A549 (cell line): ENCODE measurements around the gene STX18. TPM values are rescaled to one million over a fixed set of nuclear protein-coding genes. Genes with fewer than 3 reads are reported as not detected.

Experiments used
- ATAC-seq, 2 experiments: fragments of 200-7000 bp in 1 of 2; fragments of >200 bp in 1 of 2; cut with Nextera tagmentation in 1 of 2; cut with Tn5 transposase in 1 of 2; 3 replicates each; pipeline versions ENCODE4 v1.8.0 to v1.9.1; 2018 to 2020; ENCODE audit warnings: mild to moderate bottlenecking in 1 of 2, moderate library complexity in 1 of 2
- CTCF ChIA-PET: fragments of 300-600 bp; sonication (Branson Sonifier 250); formaldehyde crosslinking; extraction: SDS; loops from one replicate; lab custom pipeline; 2021; ENCODE audit warnings: antibody characterized with exemption, inconsistent platforms; lab: Yijun Ruan, JAX
- POLR2A ChIA-PET: fragments of 350-600 bp; formaldehyde crosslinking; extraction: SDS; loops from one replicate; lab custom pipeline; 2021; ENCODE audit warnings: antibody characterized with exemption, inconsistent platforms; lab: Yijun Ruan, JAX
- DNase-seq, 2 experiments: peaks; one replicate each; pipeline versions ENCODE4 v3.0.0 to v3.0.0-alpha.2; 2011 to 2016; ENCODE audit warnings: low read depth in 1 of 2, low spot score in 1 of 2
- FAIRE-seq: peaks from 2 replicates; lab custom pipeline; 2011; peaks lifted over from hg19 to GRCh38; lab: Jason Lieb, UNC
- H3K27ac ChIP-seq, 2 experiments: fragments of >200 bp; sonication (Bioruptor Twin); formaldehyde crosslinking; 3 replicates each; pipeline ENCODE4 v1.5.1; 2016 to 2017
- H3K4me1 ChIP-seq: fragments of >200 bp; sonication (Bioruptor Twin); formaldehyde crosslinking; 3 replicates; pipeline ENCODE4 v1.6.1; 2016
- H3K4me2 ChIP-seq: fragments of >200 bp; sonication (Bioruptor Twin); formaldehyde crosslinking; 3 replicates; pipeline ENCODE4 v1.6.1; 2016
- H3K4me3 ChIP-seq: fragments of >200 bp; sonication (Bioruptor Twin); formaldehyde crosslinking; 3 replicates; pipeline ENCODE4 v1.5.1; 2016
- H3K9me3 ChIP-seq: fragments of >200 bp; sonication (Bioruptor Twin); formaldehyde crosslinking; 3 replicates; pipeline ENCODE4 v1.6.1; 2016
- BHLHE40 ChIP-seq: IDR thresholded peaks from 2 replicates; pipeline ENCODE4 v1.6.1; 2012; ENCODE audit warnings: low read depth, low read length, inconsistent platforms
- CHD2 ChIP-seq: fragments of 150-350 bp; IDR thresholded peaks from 2 replicates; pipeline ENCODE4 v1.6.1; 2014; ENCODE audit warnings: low read length; ENCODE audit not compliant: partially characterized antibody
- CHD4 ChIP-seq: fragments of 200-600 bp; sonication (generic); IDR thresholded peaks from 2 replicates; pipeline ENCODE4 v1.6.1; 2016; ENCODE audit warnings: antibody characterized with exemption, mild to moderate bottlenecking, borderline replicate concordance
- EHF ChIP-seq: fragments of 250-450 bp; sonication (Bioruptor Pico); IDR thresholded peaks from 2 replicates; pipeline ENCODE4 v1.5.0; 2020; ENCODE audit warnings: mild to moderate bottlenecking
- EHMT2 ChIP-seq: fragments of 200-600 bp; sonication (generic); IDR thresholded peaks from 2 replicates; pipeline ENCODE4 v1.6.1; 2016; ENCODE audit warnings: antibody characterized with exemption, low read depth, mild to moderate bottlenecking, moderate library complexity
- ESRRA ChIP-seq: fragments of 150-350 bp; IDR thresholded peaks from 2 replicates; pipeline ENCODE4 v1.6.1; 2014; ENCODE audit warnings: mild to moderate bottlenecking, low read length, borderline replicate concordance
- FOSB ChIP-seq: fragments of 250-450 bp; sonication (Bioruptor Pico); IDR thresholded peaks from 2 replicates; pipeline ENCODE4 v1.5.0; 2020; ENCODE audit warnings: mild to moderate bottlenecking, moderate library complexity
- FOXS1 ChIP-seq: fragments of 250-450 bp; sonication (Bioruptor Pico); IDR thresholded peaks from 2 replicates; pipeline ENCODE4 v1.5.0; 2020; ENCODE audit warnings: mild to moderate bottlenecking, moderate library complexity
- HDAC2 ChIP-seq: fragments of 200-600 bp; sonication (generic); IDR thresholded peaks from 2 replicates; pipeline ENCODE4 v1.6.1; 2016
- HEYL ChIP-seq: fragments of 250-450 bp; sonication (Bioruptor Pico); IDR thresholded peaks from 2 replicates; pipeline ENCODE4 v1.8.0; 2021; ENCODE audit warnings: mild to moderate bottlenecking, moderate library complexity
- HMGXB4 ChIP-seq: fragments of 250-450 bp; sonication (Bioruptor Pico); IDR thresholded peaks from 2 replicates; pipeline ENCODE4 v1.5.0; 2021; ENCODE audit warnings: mild to moderate bottlenecking, moderate library complexity, borderline replicate concordance
- HOXA7 ChIP-seq: fragments of 250-450 bp; sonication (Bioruptor Pico); IDR thresholded peaks from 2 replicates; pipeline ENCODE4 v1.5.0; 2020; ENCODE audit warnings: mild to moderate bottlenecking, moderate library complexity
- HOXB5 ChIP-seq: fragments of 250-450 bp; sonication (Bioruptor Pico); IDR thresholded peaks from 2 replicates; pipeline ENCODE4 v1.5.0; 2020; ENCODE audit warnings: mild to moderate bottlenecking, moderate library complexity
- JUN ChIP-seq, 2 experiments: fragments of >200 bp; sonication (Bioruptor Twin); formaldehyde crosslinking; IDR thresholded peaks; 2 replicates in 1 of 2; 3 replicates in 1 of 2; pipeline ENCODE4 v1.6.1; 2016 to 2017
- KDM1A ChIP-seq: fragments of 200-600 bp; sonication (generic); IDR thresholded peaks from 2 replicates; pipeline ENCODE4 v1.6.1; 2016; ENCODE audit warnings: low read depth, mild to moderate bottlenecking
- KDM5A ChIP-seq: fragments of 200-600 bp; sonication (generic); IDR thresholded peaks from 2 replicates; pipeline ENCODE4 v1.6.1; 2016; ENCODE audit warnings: antibody characterized with exemption, mild to moderate bottlenecking
- NFE2L2 ChIP-seq: fragments of 150-350 bp; conservative IDR thresholded peaks from 2 replicates; pipeline ENCODE4 v1.6.1; 2014; ENCODE audit warnings: low read length
- NPAS2 ChIP-seq: fragments of 250-450 bp; sonication (Bioruptor Pico); IDR thresholded peaks from 2 replicates; pipeline ENCODE4 v1.8.0; 2022; ENCODE audit warnings: mild to moderate bottlenecking, moderate library complexity, borderline replicate concordance
- NR3C1 ChIP-seq: fragments of >200 bp; sonication (Bioruptor Twin); formaldehyde crosslinking; IDR thresholded peaks from 3 replicates; pipeline ENCODE4 v1.6.1; 2017
- PBX3 ChIP-seq: IDR thresholded peaks from 2 replicates; pipeline ENCODE4 v1.6.1; 2012
- RFX5 ChIP-seq: fragments of 450-650 bp; IDR thresholded peaks from 2 replicates; pipeline ENCODE4 v1.7.1; 2014; ENCODE audit warnings: antibody characterized with exemption, mild to moderate bottlenecking, moderate library complexity
- RNF2 ChIP-seq: fragments of 200-600 bp; sonication (generic); IDR thresholded peaks from 2 replicates; pipeline ENCODE4 v1.6.1; 2016; ENCODE audit warnings: low read depth, mild to moderate bottlenecking, antibody characterized with exemption, moderate library complexity, borderline replicate concordance
- SMC3 ChIP-seq: fragments of >200 bp; sonication (Bioruptor Twin); formaldehyde crosslinking; IDR thresholded peaks from 3 replicates; pipeline ENCODE4 v1.6.1; 2018; ENCODE audit warnings: inconsistent platforms
- ZC3H11A ChIP-seq: fragments of 450-650 bp; IDR thresholded peaks from 2 replicates; pipeline ENCODE4 v1.6.1; 2014; ENCODE audit warnings: antibody characterized with exemption, mild to moderate bottlenecking
- ZFP36 ChIP-seq: fragments of 450-650 bp; IDR thresholded peaks from 2 replicates; pipeline ENCODE4 v1.6.1; 2014; ENCODE audit warnings: borderline replicate concordance; ENCODE audit not compliant: partially characterized antibody
- WGBS: methylation state at CpG from one replicate; pipeline ENCODE4 v1.1.6; 2017; ENCODE audit errors: missing lambda C conversion rate; 5-methylcytosine and 5-hydroxymethylcytosine counted together
- polyA plus RNA-seq, 4 experiments: library from polyadenylated mRNA; depleted of rRNA in 3 of 4; stranded (reverse); fragments of >200 nt; fragmentation: RNase III in 1 of 4; extraction: RNeasy Plus Mini Kit Qiagen cat#74134 plus additional on column Dnase treatment in 1 of 4; gene quantifications; 2 replicates in 3 of 4; 3 replicates in 1 of 4; pipeline ENCODE4 v1.2.3, GENCODE V29; 2011 to 2017
- TF ChIP-seq, protein P1 (sequence below): fragments of 250-450 bp; sonication (Bioruptor Pico); IDR thresholded peaks from 2 replicates; pipeline ENCODE4 v1.5.0; 2020; ENCODE audit warnings: low read depth, mild to moderate bottlenecking, moderate library complexity

Gene STX18
- polyA plus RNA-seq, 2 of the 4 experiments (the other 2 are of a cell fraction) = 13.4 to 19.6 TPM

DNA sequence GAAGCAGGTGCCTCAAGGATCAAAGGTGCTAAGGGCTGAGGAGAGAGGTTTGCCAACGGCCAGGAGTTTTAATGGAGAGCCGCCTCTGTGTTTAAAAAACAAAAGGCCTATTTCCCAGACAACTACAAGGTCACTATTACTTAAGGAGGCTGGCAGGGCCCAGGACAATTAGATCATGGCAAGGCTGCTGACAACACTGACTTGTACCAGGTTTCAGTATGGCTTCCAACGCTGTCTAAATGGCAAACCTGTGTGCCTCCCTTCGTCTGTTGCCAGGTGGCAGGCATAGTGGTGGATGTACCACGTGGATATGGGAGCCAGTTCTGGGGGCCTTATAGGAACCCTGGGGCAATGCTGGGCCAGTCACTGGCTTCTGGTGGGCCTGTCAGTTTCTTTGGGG lies 114.0 kb downstream of the STX18 start (continued):
- no peak for TF ChIP-seq RNF2

GRCh38 chr4:4427121-4427870 lies 114.6 kb downstream of the STX18 start:
- H3K27ac ChIP-seq = no peak overlapping the region
- FAIRE-seq = no peak
- no peaks in the 10 kb centered on the region for H3K4me1 ChIP-seq
- DNase-seq = no peak
- ATAC-seq = no peak
- 92% methylated on average over 8 of the region's 12 CpGs for WGBS
- no peak overlapping the region for H3K4me2 ChIP-seq
- no peak for TF ChIP-seq ESRRA
- no peak for TF ChIP-seq BHLHE40
- no peak for TF ChIP-seq HMGXB4 (CRISPR knock-in tag)
- no peak for TF ChIP-seq FOSB (CRISPR knock-in tag)
- TF ChIP-seq HDAC2 = no peak
- no peak for TF ChIP-seq EHMT2
- no peak for TF ChIP-seq JUN (IDR thresholded peaks at IDR 0.05)
- TF ChIP-seq HOXA7 (CRISPR knock-in tag) = no peak
- TF ChIP-seq NPAS2 (CRISPR knock-in tag) = no peak
- no peak for TF ChIP-seq EHF (CRISPR knock-in tag)
- no peak for TF ChIP-seq ZC3H11A
- TF ChIP-seq NR3C1 = no peak
- no peak for TF ChIP-seq CHD4
- no peak for TF ChIP-seq HOXB5 (CRISPR knock-in tag)
- no peak for TF ChIP-seq CHD2
- TF ChIP-seq ZFP36 = no peak
- TF ChIP-seq FOXS1 (CRISPR knock-in tag) = no peak
- TF ChIP-seq NFE2L2 = no peak
- TF ChIP-seq, protein P1, sequence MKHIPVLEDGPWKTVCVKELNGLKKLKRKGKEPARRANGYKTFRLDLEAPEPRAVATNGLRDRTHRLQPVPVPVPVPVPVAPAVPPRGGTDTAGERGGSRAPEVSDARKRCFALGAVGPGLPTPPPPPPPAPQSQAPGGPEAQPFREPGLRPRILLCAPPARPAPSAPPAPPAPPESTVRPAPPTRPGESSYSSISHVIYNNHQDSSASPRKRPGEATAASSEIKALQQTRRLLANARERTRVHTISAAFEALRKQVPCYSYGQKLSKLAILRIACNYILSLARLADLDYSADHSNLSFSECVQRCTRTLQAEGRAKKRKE = no peak
- no peak for TF ChIP-seq KDM5A
- TF ChIP-seq, all 56 proteins: peak for 0
- no peaks in the 10 kb centered on the region for H3K9me3 ChIP-seq
- POLR2A ChIA-PET = no interaction called here
- no peak overlapping the region for H3K4me3 ChIP-seq
- CTCF ChIA-PET = no interaction called here

DNA sequence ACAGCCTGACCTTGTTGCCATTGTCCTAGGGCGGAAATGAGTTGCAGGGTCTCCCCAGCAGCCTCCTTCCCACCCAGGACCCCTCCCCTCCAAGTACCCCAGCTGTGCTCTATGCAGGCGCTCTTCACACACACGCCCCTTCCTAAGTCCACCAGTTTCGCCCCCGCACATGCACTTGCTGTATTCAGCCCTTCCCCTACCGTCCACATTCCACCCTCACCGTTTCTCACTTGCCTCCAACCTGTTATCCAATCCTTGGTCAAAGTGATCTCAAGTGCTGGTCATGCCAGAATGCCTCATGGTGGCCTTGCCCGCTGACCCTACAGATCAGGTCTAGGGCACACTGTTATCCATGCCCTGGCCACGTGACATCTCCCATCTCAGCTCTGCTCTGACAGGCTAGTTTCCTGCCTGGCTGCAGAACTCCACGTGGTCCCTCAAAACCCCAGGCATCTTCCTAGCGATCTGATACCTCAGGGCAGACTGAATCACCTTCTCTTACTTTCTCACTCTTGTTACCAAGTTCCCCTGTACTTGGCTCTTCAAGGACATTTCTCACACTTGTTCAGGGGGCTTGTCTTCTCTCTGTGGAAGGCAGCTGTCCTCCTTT lies 115.2 kb downstream of the STX18 start:
- no peak for TF ChIP-seq JUN (IDR thresholded peaks at IDR 0.05)
- TF ChIP-seq PBX3 = no peak
- TF ChIP-seq KDM1A = no peak
- no peak for TF ChIP-seq ZFP36
- TF ChIP-seq RFX5 = no peak
- no peak for TF ChIP-seq SMC3
- TF ChIP-seq HEYL (CRISPR knock-in tag) = no peak
- no peak for TF ChIP-seq NR3C1
- DNase-seq (no peak), ATAC-seq (no peak), FAIRE-seq (no peak)
- H3K9me3 ChIP-seq = no peaks in the 10 kb centered on the region
- CTCF ChIA-PET = no interaction called here
- POLR2A ChIA-PET = no interaction called here
- 93% methylated on average over 11 of the region's 11 CpGs for WGBS
- no peak overlapping the region for H3K4me3 ChIP-seq
- H3K27ac ChIP-seq = no peak overlapping the region
- H3K4me1 ChIP-seq = no peaks in the 10 kb centered on the region
- no peak overlapping the region for H3K4me2 ChIP-seq
